Measurements from ENCODE around the gene KPNA2.
"Not testable (repeated sequence)": the region's sequence is repeated elsewhere in the genome, so short reads cannot be mapped to it uniquely, and the experiment has no call there.

The KPNA2 gene

GRCh38 chr17:68020791-68021190 lies 14.7 kb upstream of the KPNA2 start:
- DNase-seq, result not testable (repeated sequence)

GRCh38 chr17:68021963-68022362 lies 13.6 kb upstream of the KPNA2 start:
- DNase-seq, result no peak

GRCh38 chr17:68022547-68022946 lies 13.0 kb upstream of the KPNA2 start:
- not testable (repeated sequence) for DNase-seq

GRCh38 chr17:68029512-68030215 lies 5.9 kb upstream of the KPNA2 start:
- no peak for DNase-seq

- no peak for DNase-seq
These were observed 1.7 kb upstream of the KPNA2 start for GRCh38 chr17:68033636-68034451.

GRCh38 chr17:68034452-68034776 lies 1.1 kb upstream of the KPNA2 start:
- DNase-seq, result no peak

- peak; percentile 98 for DNase-seq
These were observed 408 bp upstream of the KPNA2 start for GRCh38 chr17:68035131-68035522.

- no peak for DNase-seq
These were observed 991 bp downstream of the KPNA2 start for GRCh38 chr17:68036304-68037147.

- no peak for DNase-seq
These were observed 11.8 kb downstream of the KPNA2 start for GRCh38 chr17:68047153-68047846.

- DNase-seq, result not testable (repeated sequence)
These were observed 12.5 kb downstream of the KPNA2 start for GRCh38 chr17:68047890-68048542.

- DNase-seq, result no peak
These were observed 13.5 kb downstream of the KPNA2 start for GRCh38 chr17:68048996-68049395.

GRCh38 chr17:68049812-68050437 lies 14.4 kb downstream of the KPNA2 start:
- not testable (repeated sequence) for DNase-seq

- not testable (repeated sequence) for DNase-seq
These were observed 16.1 kb downstream of the KPNA2 start for GRCh38 chr17:68051321-68052312.

GRCh38 chr17:68052810-68053209 lies 17.3 kb downstream of the KPNA2 start:
- no peak for DNase-seq

GRCh38 chr17:68053231-68054013 lies 17.9 kb downstream of the KPNA2 start:
- no peak for DNase-seq

- DNase-seq, result peak; percentile 34
These were observed 18.9 kb downstream of the KPNA2 start for GRCh38 chr17:68054296-68054900.

- no peak for DNase-seq
These were observed 22.0 kb downstream of the KPNA2 start for GRCh38 chr17:68057531-68057952.

GRCh38 chr17:68060336-68060735 lies 24.8 kb downstream of the KPNA2 start:
- DNase-seq, result no peak

Measured in midbrain (tissue), 1 donor.